Measurements from ENCODE around the gene DYRK1B.

DNA sequence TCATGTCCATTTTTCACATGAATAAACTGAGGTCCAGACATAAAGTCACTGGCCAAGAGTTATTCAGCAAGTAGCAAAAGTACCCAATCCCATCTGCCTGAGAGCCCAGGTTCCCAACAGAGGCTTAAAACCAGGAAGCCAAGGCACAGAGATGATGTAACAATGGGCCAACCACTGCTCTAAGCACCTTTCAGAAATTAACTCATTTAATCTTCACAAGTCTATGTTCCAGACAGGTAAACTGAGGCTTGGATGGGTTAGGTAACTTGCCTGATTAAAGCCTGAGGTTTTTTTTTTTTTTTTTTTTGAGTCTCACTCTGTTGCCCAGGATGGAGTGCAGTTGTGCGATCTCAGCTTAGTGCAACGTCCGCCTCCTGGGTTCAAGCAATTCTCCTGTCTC is 4.0 kb upstream of the DYRK1B start:
- TF ChIP-seq POLR2A (IDR thresholded peaks at IDR 0.05; ENCODE audit: low read depth, low read length): no peak
- no peak for TF ChIP-seq POLR2AphosphoS5 (IDR thresholded peaks at IDR 0.05; ENCODE audit: low read depth, low read length)
- no peak for TF ChIP-seq TAF1 (IDR thresholded peaks at IDR 0.05; ENCODE audit: low read depth, low read length)
